B cell (primary cell): ENCODE data around the gene GANAB. TPM values are rescaled to one million over a fixed set of nuclear protein-coding genes. Genes with fewer than 3 reads are reported as not detected.

Experiments
- ATAC-seq: fragments of 200-7000 bp; cut with Tn5 transposase; one replicate; pipeline ENCODE4 v1.10.0; 2021; ENCODE audit warnings: low read depth, mild to moderate bottlenecking, moderate number of reproducible peaks, moderate library complexity
- CTCF ChIA-PET: fragments of 350-600 bp; sonication (Branson Sonifier 250); formaldehyde crosslinking; loops from one replicate; lab custom pipeline; 2021; ENCODE audit warnings: antibody characterized with exemption, inconsistent platforms; lab: Charles Lee
- POLR2A ChIA-PET: fragments of 350-600 bp; sonication (Branson Sonifier 250); formaldehyde crosslinking; loops from one replicate; lab custom pipeline; 2021; ENCODE audit warnings: antibody characterized with exemption; lab: Charles Lee
- DNase-seq: peaks from one replicate; pipeline ENCODE4 v3.0.0; 2013
- H2AFZ ChIP-seq: 2 replicates; pipeline ENCODE4 v1.6.1; 2012; ENCODE audit warnings: mild to moderate bottlenecking, low read depth, low read length; ENCODE audit not compliant: insufficient read depth, poor library complexity, severe bottlenecking
- H3K27ac ChIP-seq, 2 donors: 1 replicate in 1 of 2; 2 replicates in 1 of 2; pipeline ENCODE4 v1.5.1; 2012 to 2013; ENCODE audit warnings: low read length in 2 of 2, mild to moderate bottlenecking in 2 of 2, moderate library complexity in 1 of 2
- H3K27me3 ChIP-seq, 4 experiments: fragments of 200-600 bp in 1 of 4; sonication (generic) in 1 of 4; replicated peaks in 1 of 4; 1 replicate in 2 of 4; 2 replicates in 2 of 4; pipeline versions ENCODE4 v1.6.1 to v1.7.0; 2013 to 2016; ENCODE audit warnings: low read length in 3 of 4, mild to moderate bottlenecking in 2 of 4, mixed read lengths in 1 of 4, moderate library complexity in 1 of 4; ENCODE audit not compliant: insufficient read depth in 4 of 4, control insufficient read depth in 3 of 4; ENCODE audit errors: control extremely low read depth in 1 of 4
- H3K36me3 ChIP-seq, 2 experiments: replicated peaks in 1 of 2; 1 replicate in 1 of 2; 2 replicates in 1 of 2; pipeline versions ENCODE4 v1.6.1 to v1.7.1; 2013; ENCODE audit warnings: low read length in 1 of 2; ENCODE audit not compliant: insufficient read depth in 2 of 2, control insufficient read depth in 1 of 2; ENCODE audit errors: control extremely low read depth in 1 of 2, extremely low read depth in 1 of 2
- H3K4me1 ChIP-seq, 2 donors: fragments of 200-600 bp in 1 of 2; sonication (generic) in 1 of 2; 1 replicate in 1 of 2; 2 replicates in 1 of 2; pipeline versions ENCODE4 v1.5.1 to v1.6.1; 2013 to 2017; ENCODE audit warnings: low read length in 2 of 2; ENCODE audit not compliant: control insufficient read depth in 2 of 2, insufficient read depth in 2 of 2
- H3K4me2 ChIP-seq: replicated peaks from 2 replicates; pipeline ENCODE3; 2012; ENCODE audit warnings: mild to moderate bottlenecking, low read depth, low read length; ENCODE audit not compliant: poor library complexity, severe bottlenecking
- H3K4me3 ChIP-seq, 5 experiments: fragments of 200-600 bp in 1 of 5; sonication (generic) in 1 of 5; 1 replicate in 3 of 5; 2 replicates in 2 of 5; pipeline versions ENCODE4 v1.5.1 to v1.7.0; 2011 to 2016; ENCODE audit warnings: low read length in 4 of 5, mild to moderate bottlenecking in 4 of 5, low read depth in 2 of 5, control low read depth in 1 of 5, moderate library complexity in 1 of 5; ENCODE audit not compliant: insufficient read depth in 1 of 5; ENCODE audit errors: control extremely low read depth in 1 of 5, extremely low read depth in 1 of 5
- H3K79me2 ChIP-seq: fragments of 200-600 bp; sonication (generic); one replicate; pipeline ENCODE4 v1.6.0; 2016; ENCODE audit warnings: low read length; ENCODE audit not compliant: control insufficient read depth, insufficient read depth
- H3K9ac ChIP-seq: fragments of 200-600 bp; sonication (generic); 2 replicates; pipeline ENCODE4 v1.6.1; 2017; ENCODE audit warnings: mild to moderate bottlenecking, low read length, moderate library complexity
- H3K9me3 ChIP-seq, 3 donors: one replicate each; pipeline versions ENCODE4 v1.6.1 to v1.7.1; 2013; ENCODE audit warnings: low read length in 2 of 3; ENCODE audit not compliant: control insufficient read depth in 2 of 3, insufficient read depth in 1 of 3; ENCODE audit errors: control extremely low read depth in 1 of 3
- H4K20me1 ChIP-seq: 2 replicates; pipeline ENCODE4 v1.6.0; 2012; ENCODE audit warnings: mild to moderate bottlenecking, low read length; ENCODE audit not compliant: insufficient read depth, control insufficient read depth, poor library complexity, severe bottlenecking
- H3K27ac Mint-ChIP-seq: one replicate; pipeline ENCODE4 v1.8.0; 2021; ENCODE audit warnings: mixed read lengths
- H3K27me3 Mint-ChIP-seq: one replicate; pipeline ENCODE4 v1.8.0; 2021; ENCODE audit warnings: mixed read lengths
- H3K4me1 Mint-ChIP-seq: one replicate; pipeline ENCODE4 v1.8.0; 2021; ENCODE audit warnings: mixed read lengths
- H3K4me3 Mint-ChIP-seq: one replicate; pipeline ENCODE4 v1.8.0; 2021; ENCODE audit warnings: mixed read lengths
- H3K9me3 Mint-ChIP-seq: one replicate; pipeline ENCODE4 v1.8.0; 2022; ENCODE audit warnings: mixed read lengths; ENCODE audit not compliant: insufficient read depth
- EZH2 ChIP-seq: IDR thresholded peaks from 2 replicates; pipeline ENCODE4 v1.6.1; 2012; ENCODE audit warnings: borderline replicate concordance, low read depth, mild to moderate bottlenecking, moderate library complexity, low read length; ENCODE audit not compliant: insufficient read depth, poor library complexity, severe bottlenecking
- whole genome bisulfite sequencing: methylation state at CpG from one replicate; pipeline ENCODE4 v1.1.5; 2013; ENCODE audit warnings: missing lambda C conversion rate; ENCODE audit not compliant: insufficient coverage; 5-methylcytosine and 5-hydroxymethylcytosine counted together
- intact Hi-C: fragments of 100-400 bp; cut with micrococcal nuclease; formaldehyde crosslinking; loops from one replicate; pipeline ENCODE4 v1.10.0; 2022
- polyA plus RNA-seq: library from polyadenylated mRNA; depleted of rRNA; stranded (reverse); fragments of >200 nt; gene quantifications from 2 replicates; pipeline ENCODE4 v1.2.3, GENCODE V29; 2012
- total RNA-seq, 2 donors: library from RNA; stranded (reverse); fragments of 120-200 nt in 1 of 2; gene quantifications; 1 replicate in 1 of 2; 2 replicates in 1 of 2; pipeline versions ENCODE4 v1.2.3 to v1.2.4, GENCODE V29; 2013 to 2022
- TF ChIP-seq, protein P1 (sequence below): fragments of 200-600 bp; IDR thresholded peaks from one replicate; pipeline ENCODE4 v1.8.0; 2022; ENCODE audit warnings: antibody characterized with exemption, mild to moderate bottlenecking

The GANAB gene
- total and polyA plus RNA-seq, 2 donors (not counting 1 experiment from before 2014, with no cell fraction given), result 98.7 to 204 TPM

DNA sequence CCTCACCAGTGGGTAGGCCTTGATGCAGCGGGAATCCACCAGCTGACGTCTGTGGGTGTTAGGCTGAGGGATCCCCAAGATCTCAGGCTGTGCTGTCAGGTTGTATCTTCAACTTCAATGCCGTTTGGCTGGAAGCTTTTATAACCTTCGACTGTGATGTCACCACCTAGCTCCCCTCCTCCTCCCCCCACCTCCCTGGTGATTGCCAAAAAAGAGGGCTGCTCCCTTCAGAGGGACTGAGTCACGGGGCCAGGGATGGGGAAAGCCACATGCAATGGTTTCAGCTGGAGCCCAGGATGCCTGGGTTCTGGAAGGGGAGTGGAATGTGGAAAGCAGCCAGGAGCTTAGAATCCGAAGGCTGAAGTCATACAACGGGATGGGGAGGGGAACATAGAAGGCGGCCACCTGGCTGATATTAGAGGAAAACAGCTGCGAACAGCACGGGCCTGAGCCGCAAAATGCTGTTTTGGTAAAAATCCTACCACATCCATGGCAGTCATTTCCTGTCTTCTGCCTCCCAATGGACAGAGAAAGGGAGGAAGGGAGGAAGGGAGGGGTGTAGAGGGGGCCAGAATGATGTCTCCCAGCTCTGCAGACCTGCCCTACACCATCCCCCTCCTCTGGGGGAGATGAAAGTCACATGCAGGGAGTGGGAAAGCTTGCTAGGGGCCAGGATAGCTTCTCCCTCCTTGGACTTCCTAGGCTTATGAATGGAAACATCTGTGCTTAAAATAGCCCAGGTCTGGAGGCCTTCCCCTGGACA lies 43.2 kb upstream of the GANAB start, which contains the start of gene LRRN4CL:
Gene LRRN4CL, minus strand, starts transcription at position 110 of the 763 bp plus-strand sequence. CDS start 1,022 bp downstream, outside the sequence.
- Histone ChIP-seq H3K4me3 (no peak within 1 kb of the TSS), H3K9me3 (no peaks in the 10 kb centered on the region), H3K9ac (no peak within 1 kb of the TSS), H3K79me2 (no peaks in the 10 kb centered on the region), H3K27ac (no peak within 1 kb of the TSS), H3K4me1 (peaks cover 3 to 6% of the 10 kb centered on the region in 2 donors), H2AFZ (no peak within 1 kb of the TSS), H4K20me1 (no peaks in the 10 kb centered on the region), H3K27me3 (peaks cover 0 to 17% (median 6%) of the 10 kb centered on the region in 4 experiments), H3K4me2 (no peak within 1 kb of the TSS), H3K36me3 (peaks cover 0 to 18% of the 10 kb centered on the region in 2 experiments)
- Mint-ChIP-seq H3K27me3 (peaks cover 4% of the 10 kb centered on the region), H3K27ac (peak within 1 kb of the TSS; percentile 26), H3K4me3 (no peak within 1 kb of the TSS), H3K4me1 (peaks cover under 1% of the 10 kb centered on the region), H3K9me3 (no peaks in the 10 kb centered on the region)
- ChIA-PET POLR2A (interaction anchor here (0.9 kb wide), 1 partner anchor 38 kb away, joined by 3 read pairs; the partner anchor contains the start of gene HNRNPUL2), CTCF (interaction anchor here (0.7 to 1.6 kb wide), 5 partner anchors 9 to 174 kb away, joined by 3 to 5 read pairs (median 4); no protein-coding TSS in a partner anchor)
- DNase-seq (no peak), ATAC-seq (no peak)
- intact Hi-C loops, result no loop called here
- TF ChIP-seq, protein P1, sequence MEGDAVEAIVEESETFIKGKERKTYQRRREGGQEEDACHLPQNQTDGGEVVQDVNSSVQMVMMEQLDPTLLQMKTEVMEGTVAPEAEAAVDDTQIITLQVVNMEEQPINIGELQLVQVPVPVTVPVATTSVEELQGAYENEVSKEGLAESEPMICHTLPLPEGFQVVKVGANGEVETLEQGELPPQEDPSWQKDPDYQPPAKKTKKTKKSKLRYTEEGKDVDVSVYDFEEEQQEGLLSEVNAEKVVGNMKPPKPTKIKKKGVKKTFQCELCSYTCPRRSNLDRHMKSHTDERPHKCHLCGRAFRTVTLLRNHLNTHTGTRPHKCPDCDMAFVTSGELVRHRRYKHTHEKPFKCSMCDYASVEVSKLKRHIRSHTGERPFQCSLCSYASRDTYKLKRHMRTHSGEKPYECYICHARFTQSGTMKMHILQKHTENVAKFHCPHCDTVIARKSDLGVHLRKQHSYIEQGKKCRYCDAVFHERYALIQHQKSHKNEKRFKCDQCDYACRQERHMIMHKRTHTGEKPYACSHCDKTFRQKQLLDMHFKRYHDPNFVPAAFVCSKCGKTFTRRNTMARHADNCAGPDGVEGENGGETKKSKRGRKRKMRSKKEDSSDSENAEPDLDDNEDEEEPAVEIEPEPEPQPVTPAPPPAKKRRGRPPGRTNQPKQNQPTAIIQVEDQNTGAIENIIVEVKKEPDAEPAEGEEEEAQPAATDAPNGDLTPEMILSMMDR, result no peak
- no peak for TF ChIP-seq EZH2
- WGBS, result 95% methylated on average over 6 of the region's 11 CpGs

DNA sequence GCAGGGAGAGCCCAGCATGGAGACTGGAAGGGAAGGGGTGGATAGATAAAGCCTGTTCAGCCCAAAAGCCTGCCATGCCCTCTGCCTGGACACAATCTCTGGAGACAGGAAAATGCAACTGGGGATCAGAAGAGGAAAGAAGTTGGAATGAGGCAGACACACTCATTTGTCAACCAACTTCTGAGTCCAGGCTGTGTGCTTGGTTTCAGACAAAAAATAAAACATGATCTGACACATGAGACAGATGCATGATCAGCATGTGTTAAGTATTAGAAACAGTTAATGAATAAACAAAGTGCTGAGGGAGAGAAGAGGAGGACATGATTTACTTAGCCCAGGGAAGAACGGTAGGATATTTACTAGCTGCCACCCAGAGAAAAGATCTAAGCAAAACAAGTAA lies 42.1 kb upstream of the GANAB start:
- ATAC-seq, result no peak
- Histone ChIP-seq H3K9ac (no peak overlapping the region), H3K79me2 (no peaks in the 10 kb centered on the region), H3K27me3 (peaks cover 0 to 17% (median 6%) of the 10 kb centered on the region in 4 experiments), H3K27ac (no peak overlapping the region), H3K36me3 (peaks cover 0 to 18% of the 10 kb centered on the region in 2 experiments), H3K9me3 (no peaks in the 10 kb centered on the region), H2AFZ (no peak overlapping the region), H3K4me2 (no peak overlapping the region), H3K4me1 (peaks cover 3 to 4% of the 10 kb centered on the region in 2 donors), H4K20me1 (no peaks in the 10 kb centered on the region), H3K4me3 (no peak overlapping the region)
- intact Hi-C loops, result no loop called here
- no peak for TF ChIP-seq EZH2
- TF ChIP-seq, protein P1, result no peak
- Mint-ChIP-seq H3K4me3 (no peak overlapping the region), H3K4me1 (no peaks in the 10 kb centered on the region), H3K27ac (no peak overlapping the region), H3K9me3 (no peaks in the 10 kb centered on the region), H3K27me3 (peaks cover 4% of the 10 kb centered on the region)
- no peak for DNase-seq
- POLR2A ChIA-PET, result no interaction called here
- CTCF ChIA-PET, result interaction anchor here (1.6 kb wide), 1 partner anchor 15 kb away, joined by 3 read pairs; no protein-coding TSS in a partner anchor
- no CpG with 5 or more reads among the region's 1 CpG for WGBS
